Measurements from ENCODE around the gene FNDC3B.

DNA sequence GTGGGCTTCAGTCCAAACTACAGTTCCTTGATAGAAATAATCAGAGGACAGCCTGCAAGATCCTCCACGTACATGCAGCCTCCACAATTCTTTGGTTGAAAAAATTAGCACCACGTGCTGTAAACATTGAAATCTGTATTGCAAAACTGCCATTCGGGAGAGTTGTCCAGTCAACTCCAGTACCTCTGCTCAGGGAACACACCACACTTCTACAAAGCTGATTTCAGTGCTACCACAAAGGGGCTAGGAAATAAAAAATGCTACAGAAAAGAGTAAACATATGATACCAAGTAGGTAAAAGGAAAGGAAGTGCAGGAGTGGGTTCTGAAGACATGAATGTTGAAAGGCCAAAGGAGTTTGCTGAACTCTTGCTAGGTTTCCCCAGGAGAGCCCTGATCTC lies 368.5 kb downstream of the FNDC3B start:
- TF ChIP-seq POLR2AphosphoS5 (IDR thresholded peaks at IDR 0.05): no peak
- TF ChIP-seq, protein P1, sequence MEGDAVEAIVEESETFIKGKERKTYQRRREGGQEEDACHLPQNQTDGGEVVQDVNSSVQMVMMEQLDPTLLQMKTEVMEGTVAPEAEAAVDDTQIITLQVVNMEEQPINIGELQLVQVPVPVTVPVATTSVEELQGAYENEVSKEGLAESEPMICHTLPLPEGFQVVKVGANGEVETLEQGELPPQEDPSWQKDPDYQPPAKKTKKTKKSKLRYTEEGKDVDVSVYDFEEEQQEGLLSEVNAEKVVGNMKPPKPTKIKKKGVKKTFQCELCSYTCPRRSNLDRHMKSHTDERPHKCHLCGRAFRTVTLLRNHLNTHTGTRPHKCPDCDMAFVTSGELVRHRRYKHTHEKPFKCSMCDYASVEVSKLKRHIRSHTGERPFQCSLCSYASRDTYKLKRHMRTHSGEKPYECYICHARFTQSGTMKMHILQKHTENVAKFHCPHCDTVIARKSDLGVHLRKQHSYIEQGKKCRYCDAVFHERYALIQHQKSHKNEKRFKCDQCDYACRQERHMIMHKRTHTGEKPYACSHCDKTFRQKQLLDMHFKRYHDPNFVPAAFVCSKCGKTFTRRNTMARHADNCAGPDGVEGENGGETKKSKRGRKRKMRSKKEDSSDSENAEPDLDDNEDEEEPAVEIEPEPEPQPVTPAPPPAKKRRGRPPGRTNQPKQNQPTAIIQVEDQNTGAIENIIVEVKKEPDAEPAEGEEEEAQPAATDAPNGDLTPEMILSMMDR (IDR thresholded peaks at IDR 0.05 in 8 of 11, conservative IDR thresholded peaks at IDR 0.05 in 3 of 11): no peak
